DOHH2 (cell line): ENCODE data around the gene CUTA.

Experiments used
- CTCF ChIP-seq: fragments of 200-600 bp; sonication (generic); IDR thresholded peaks from one replicate; pipeline ENCODE4 v1.5.1; 2014; ENCODE audit warnings: antibody characterized with exemption, mild to moderate bottlenecking, low read depth, low read length; ENCODE audit not compliant: poor library complexity, severe bottlenecking
- EZH2phosphoT487 ChIP-seq: fragments of 200-600 bp; sonication (generic); IDR thresholded peaks from 2 replicates; pipeline ENCODE4 v1.6.1; 2017; ENCODE audit warnings: borderline replicate concordance, mild to moderate bottlenecking, antibody characterized with exemption, low read length, moderate library complexity, mixed read lengths

- no peak for TF ChIP-seq CTCF
- TF ChIP-seq EZH2phosphoT487, result no peak
Measured at GRCh38 chr6:33392979-33393378, 24.9 kb downstream of the CUTA start.
